Hindlimb muscle (tissue), 1 donor: ENCODE results near the gene EPHB2. TPM values are rescaled to one million over a fixed set of nuclear protein-coding genes. Genes with fewer than 3 reads are reported as not detected.
"Not testable (repeated sequence)": the region's sequence is repeated elsewhere in the genome, so short reads cannot be mapped to it uniquely, and the experiment has no call there.

ENCODE experiments used
- DNase-seq: peaks from one replicate; pipeline ENCODE4 v3.0.0-alpha.2; 2013
- polyA plus RNA-seq: library from polyadenylated mRNA; unstranded; fragments of 120-200 nt; gene quantifications from one replicate; pipeline ENCODE4 v1.2.1, GENCODE V29; 2013; ENCODE audit not compliant: insufficient read length

EPHB2 gene
- polyA plus RNA-seq, 1 donor: 15.2 TPM

DNA sequence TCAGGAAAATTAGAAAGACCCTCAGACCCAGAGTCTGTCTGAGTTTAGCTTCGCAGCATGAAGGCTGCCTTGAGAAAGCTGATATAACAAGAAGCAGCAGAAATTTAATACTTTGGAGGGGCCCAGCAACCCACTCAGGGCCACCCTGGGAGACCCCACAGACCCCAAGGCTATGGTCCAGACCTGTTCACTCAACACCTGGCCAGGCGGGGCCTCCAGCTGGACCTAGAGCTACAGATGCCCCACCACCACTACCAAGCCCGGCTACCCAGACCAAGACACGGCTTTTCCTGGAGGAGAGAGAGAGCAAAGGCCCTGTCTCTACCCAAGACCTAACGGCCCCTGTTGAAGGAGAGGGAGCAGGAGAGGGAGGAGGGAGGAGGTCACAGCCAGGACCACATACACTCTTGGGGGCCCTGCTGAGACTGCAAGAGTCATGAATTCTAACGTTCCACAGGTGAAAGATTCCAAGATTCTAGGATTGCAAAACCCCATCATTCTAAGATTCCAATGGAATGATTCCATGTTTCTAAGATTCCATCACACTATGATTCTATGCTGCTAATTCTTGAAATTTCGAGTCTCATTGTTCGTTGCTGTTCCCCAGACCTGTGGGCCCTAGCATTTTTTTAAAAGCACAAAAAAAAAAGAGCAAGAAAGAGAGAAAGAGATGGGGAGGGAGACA is 208.8 kb downstream of the EPHB2 start:
- no peak for DNase-seq

DNA sequence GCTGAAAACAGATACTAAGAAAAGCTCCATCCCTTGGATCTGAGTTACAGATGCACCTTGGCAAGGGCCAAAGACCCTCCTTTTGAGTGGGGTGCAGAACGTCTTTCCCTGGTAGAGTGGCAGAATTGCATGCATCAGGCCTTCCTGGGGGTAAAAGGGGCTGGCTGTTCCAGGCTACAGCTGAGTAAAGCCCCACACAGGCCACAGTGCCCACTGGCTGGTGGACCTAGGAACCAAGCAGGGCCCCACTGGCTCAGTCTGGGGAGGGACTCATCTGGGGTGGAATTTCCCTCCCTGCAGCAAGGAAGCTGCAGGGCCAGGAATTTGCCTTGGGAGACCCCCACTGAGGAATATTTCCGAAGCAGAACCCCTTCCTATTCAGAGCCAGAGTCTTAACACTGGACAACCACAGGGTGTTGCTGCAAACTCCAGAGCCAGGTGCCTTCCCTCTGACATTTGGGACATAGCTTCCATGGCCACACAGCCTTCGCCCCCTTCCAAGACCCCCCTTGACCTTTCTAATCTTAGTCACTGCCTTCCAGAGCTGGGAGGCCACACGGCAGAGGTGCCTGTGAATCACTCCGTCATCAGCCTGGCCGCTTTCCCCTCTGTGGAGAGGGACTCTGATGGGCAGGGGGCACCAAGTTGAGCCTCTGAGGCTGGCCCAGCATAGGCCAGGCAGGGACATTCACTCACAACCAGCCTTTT is 209.5 kb downstream of the EPHB2 start:
- DNase-seq: no peak

DNA sequence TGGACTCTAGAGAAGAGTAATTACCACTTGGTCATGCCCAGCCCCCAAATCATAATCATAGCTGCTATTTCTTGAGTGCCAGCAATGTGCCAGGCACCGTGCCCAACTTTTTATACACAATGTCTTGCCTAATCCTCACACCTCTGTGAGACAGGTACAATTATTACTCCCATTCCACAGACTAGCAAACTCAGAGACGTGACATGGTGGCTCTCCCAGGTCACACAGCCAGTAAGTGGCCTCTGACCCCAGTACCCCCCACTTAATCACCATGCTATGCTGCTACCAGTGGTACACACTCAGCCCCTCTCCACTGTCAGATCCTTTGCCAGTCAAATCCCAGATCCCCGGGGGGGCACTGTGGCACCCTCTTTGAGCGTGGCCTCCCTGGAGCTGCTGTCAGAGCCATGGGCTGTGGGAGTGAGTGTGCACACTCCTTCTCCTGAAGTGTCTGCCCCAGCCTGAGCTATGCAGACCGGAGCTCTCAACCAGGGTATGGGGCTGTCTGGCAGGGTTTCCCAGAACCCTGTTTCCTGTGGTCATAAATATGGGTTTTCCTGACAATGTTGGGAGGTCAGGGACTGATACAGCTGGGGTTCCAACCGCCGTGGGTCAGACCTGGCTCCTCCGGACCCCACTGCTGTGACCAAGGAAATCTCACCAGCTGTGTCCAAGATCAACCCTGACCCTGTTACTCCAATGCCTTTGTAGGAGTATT is 210.3 kb downstream of the EPHB2 start:
- no peak for DNase-seq

- no peak for DNase-seq
Observed at GRCh38 chr1:22921452-22922126, 210.9 kb downstream of the EPHB2 start.

GRCh38 chr1:22922640-22923039 is 212.0 kb downstream of the EPHB2 start:
- DNase-seq: no peak

GRCh38 chr1:22925111-22925510 is 214.5 kb downstream of the EPHB2 start:
- no peak for DNase-seq

DNA sequence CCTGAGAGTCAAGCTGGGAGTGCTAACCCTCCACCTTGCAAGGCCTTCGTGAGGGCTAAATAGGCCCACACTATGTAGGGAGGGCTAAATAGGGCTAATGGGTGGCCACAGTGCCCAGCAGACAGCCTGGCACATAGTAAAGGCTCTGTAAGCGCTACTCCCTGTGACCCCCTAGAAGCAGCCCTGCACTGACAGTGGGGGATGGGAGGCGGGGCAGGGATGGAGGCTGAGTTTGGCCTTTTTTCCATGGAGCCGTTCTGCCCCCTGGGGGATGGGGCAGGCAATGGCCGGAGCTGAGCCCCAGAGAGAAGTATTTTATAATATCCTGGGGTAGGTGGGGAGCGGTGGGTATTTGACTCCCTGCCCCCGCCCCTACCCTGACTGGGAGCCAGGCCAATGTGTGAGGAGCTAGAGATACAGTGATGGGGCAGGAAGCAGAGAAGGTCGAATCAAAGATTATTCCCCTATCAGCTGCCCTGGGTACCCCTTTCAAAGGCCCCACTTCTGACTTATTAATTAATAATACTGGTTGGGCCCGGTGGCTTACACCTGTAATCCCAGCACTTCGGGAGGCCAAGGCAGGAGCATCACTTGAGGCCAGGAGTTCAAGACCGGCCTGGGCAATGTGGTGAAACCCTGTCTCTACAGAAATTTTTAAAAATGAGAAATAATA is 219.7 kb downstream of the EPHB2 start:
- DNase-seq: no peak

DNA sequence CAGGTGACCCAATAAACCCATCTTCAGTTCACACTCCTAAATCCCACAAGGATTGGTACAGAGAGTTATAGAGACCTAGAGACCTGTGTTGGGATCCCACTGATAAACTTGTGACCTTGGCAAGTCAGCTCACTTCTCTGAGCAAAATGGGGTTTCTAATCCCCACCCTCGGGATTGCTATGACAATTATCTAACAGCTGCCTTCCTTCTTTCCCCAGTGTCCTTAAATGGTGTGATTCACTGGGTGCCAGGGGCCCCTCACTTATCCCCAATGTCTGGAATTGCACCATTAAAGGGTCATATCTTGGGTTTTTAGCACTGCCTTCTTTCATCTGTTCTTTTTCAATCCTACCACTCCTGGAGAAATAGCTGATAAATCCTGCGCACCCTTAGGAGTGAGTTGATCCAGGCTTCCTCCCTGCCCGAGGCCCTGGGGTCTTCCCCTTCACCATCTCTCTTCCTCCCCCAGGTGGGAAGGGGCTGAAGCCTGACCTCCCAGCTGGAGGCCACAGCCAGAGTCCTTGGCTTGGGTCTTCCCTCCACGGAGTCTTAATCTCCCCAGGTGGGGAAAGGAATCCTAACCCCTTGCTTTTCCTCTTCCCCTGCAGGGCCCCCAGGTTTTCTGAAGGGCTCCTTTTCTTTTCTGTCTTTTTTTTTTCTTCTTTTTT is 222.3 kb downstream of the EPHB2 start:
- no peak for DNase-seq

DNA sequence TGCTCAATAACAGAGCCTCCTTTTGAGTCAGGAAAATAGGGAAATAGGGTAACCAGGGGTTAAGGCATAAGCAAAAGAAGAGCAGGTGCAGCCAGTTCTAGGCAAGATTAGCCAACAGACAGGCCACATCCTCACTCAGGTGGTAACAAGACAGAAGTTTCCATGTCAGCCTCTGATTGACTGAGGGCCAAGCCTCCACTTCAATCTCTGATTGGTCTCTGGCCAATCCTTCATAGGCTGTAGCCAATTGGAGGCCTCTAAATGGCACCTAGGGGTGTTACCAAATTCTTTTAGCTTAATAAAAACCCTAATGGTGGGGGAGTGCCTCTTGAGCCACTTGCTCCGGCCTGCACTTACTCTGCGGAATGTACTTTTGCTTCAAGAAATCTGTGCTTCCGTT is 224.8 kb downstream of the EPHB2 start:
- DNase-seq: no peak

- no peak for DNase-seq
Observed at GRCh38 chr1:22936681-22937080, 226.0 kb downstream of the EPHB2 start.

GRCh38 chr1:22941257-22941656 is 230.6 kb downstream of the EPHB2 start:
- DNase-seq: no peak

GRCh38 chr1:22944346-22945055 is 233.9 kb downstream of the EPHB2 start:
- no peak for DNase-seq

DNA sequence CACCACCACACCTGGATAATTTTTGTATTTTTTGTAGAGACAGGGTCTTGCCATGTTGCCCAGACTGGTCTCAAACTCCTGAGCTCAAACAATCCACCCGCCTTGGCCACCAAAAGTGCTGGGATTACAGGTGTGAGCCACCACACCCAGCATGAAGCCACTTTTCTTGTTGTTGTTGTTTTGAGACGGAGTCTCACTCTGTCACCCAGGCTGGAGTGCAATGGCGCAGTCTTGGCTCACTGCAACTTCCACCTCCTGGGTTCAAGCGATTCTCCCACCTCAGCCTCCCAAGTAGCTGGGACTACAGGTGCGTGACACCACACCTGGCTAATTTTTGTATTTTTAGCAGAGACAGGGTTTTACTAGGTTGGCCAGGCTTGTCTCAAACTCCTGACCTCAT is 234.5 kb downstream of the EPHB2 start:
- not testable (repeated sequence) for DNase-seq

DNA sequence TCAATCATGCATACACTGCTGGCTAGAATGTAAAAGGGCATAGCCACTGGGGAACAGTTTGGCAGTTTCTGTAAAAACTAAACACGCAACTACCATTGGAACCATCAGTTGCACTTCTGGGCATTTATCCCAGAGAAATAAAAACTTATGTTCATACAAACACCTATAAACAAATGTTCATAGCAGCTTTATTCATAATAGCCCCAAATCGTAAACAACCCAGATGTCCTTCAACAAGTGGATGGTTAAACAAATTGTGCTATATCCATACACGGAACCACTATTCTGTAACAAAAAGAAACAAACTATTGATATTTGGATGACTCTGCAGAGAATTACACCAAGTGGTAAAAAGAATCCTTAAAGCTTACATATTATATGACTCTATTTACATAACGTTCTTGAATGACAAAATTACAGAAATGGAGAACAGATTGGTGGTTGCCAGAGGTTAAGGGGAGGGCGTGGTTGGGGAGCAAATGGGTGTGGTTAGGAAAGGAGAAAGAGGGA is 239.2 kb downstream of the EPHB2 start:
- no peak for DNase-seq

GRCh38 chr1:22951796-22952195 is 241.2 kb downstream of the EPHB2 start:
- no peak for DNase-seq

- no peak for DNase-seq
Observed at GRCh38 chr1:22952694-22953056, 242.0 kb downstream of the EPHB2 start.

DNA sequence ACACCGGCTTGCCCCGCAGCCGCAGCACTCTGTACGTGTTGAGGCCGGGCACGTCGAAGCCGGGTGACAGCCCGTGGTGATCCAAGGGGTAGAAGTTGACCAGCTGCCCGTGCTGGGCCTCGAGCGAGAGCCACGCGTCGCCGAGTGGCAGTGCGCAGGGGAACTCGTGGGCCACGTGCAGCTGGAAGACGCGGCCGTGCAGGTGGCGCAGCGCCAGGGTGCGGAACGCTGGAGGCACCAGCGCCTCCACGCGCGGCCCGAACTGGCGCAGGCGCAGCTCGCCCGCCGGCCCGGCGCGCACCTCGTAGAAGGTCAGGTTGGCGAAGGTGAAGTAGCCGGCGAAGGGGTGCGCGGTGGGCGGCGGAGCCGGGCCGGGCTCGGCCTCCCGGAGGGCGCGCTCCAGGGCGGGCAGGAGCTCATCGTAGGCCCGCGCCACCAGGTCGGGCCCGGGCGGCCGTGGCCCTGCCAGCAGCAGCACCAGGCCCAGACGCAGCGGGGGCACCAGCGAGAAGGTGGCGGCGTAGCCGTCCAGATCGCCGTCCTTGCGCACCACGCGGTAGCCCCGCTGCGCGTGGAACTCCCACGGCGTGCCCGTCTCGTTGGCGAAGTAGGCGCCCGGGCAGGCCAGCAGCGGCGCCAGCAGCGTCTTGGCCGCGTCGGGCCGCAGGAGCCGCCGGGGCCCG is 242.6 kb downstream of the EPHB2 start:
- no peak for DNase-seq

- no peak for DNase-seq
Observed at GRCh38 chr1:22953740-22954141, 243.1 kb downstream of the EPHB2 start.

- no peak for DNase-seq
Observed at GRCh38 chr1:22955146-22955545, 244.5 kb downstream of the EPHB2 start.

GRCh38 chr1:22957066-22957465 is 246.4 kb downstream of the EPHB2 start:
- DNase-seq: no peak

- no peak for DNase-seq
Observed at GRCh38 chr1:22958556-22958955, 247.9 kb downstream of the EPHB2 start.
